Anterior cingulate cortex (tissue), 58 donors: Measurements from ENCODE around the gene ATF6B.
"Not testable (repeated sequence)": the region's sequence is repeated elsewhere in the genome, so short reads cannot be mapped to it uniquely, and the experiment has no call there.

Experiments
- DNase-seq, 58 donors: peaks; one replicate each; lab custom pipeline; 2025; lab: John Stamatoyannopoulos, UW

ATF6B gene

GRCh38 chr6:32085759-32086459 lies 42.1 kb downstream of the ATF6B start:
- DNase-seq, result no peak

- no peak for DNase-seq
Observed at GRCh38 chr6:32084780-32085179, 43.3 kb downstream of the ATF6B start.

GRCh38 chr6:32083812-32084768 lies 44.0 kb downstream of the ATF6B start:
- DNase-seq, result no peak

GRCh38 chr6:32082935-32083334 lies 45.1 kb downstream of the ATF6B start:
- no peak for DNase-seq

GRCh38 chr6:32082478-32082877 lies 45.6 kb downstream of the ATF6B start:
- DNase-seq, result no peak

GRCh38 chr6:32081168-32081990 lies 46.7 kb downstream of the ATF6B start:
- DNase-seq, result peak in 7 of 58 donors; percentile 9 to 37 (median 13)

- DNase-seq, result no peak
Observed at GRCh38 chr6:32079566-32080290, 48.3 kb downstream of the ATF6B start.

- no peak for DNase-seq
Observed at GRCh38 chr6:32076321-32076809, 51.7 kb downstream of the ATF6B start.

GRCh38 chr6:32075781-32076180 lies 52.3 kb downstream of the ATF6B start:
- no peak for DNase-seq

- no peak for DNase-seq
Observed at GRCh38 chr6:32074996-32075532, 53.0 kb downstream of the ATF6B start.

GRCh38 chr6:32073613-32074012 lies 54.4 kb downstream of the ATF6B start:
- DNase-seq, result no peak

GRCh38 chr6:32073101-32073500 lies 54.9 kb downstream of the ATF6B start:
- no peak for DNase-seq

- DNase-seq, result no peak
Observed at GRCh38 chr6:32070814-32071543, 57.1 kb downstream of the ATF6B start.

GRCh38 chr6:32069878-32070515 lies 58.0 kb downstream of the ATF6B start:
- no peak for DNase-seq

- DNase-seq, result no peak
Observed at GRCh38 chr6:32069460-32069859, 58.6 kb downstream of the ATF6B start.

- no peak for DNase-seq
Observed at GRCh38 chr6:32068867-32069266, 59.2 kb downstream of the ATF6B start.

- DNase-seq, result not testable (repeated sequence)
Observed at GRCh38 chr6:32068315-32068714, 59.7 kb downstream of the ATF6B start.

GRCh38 chr6:32067521-32067920 lies 60.5 kb downstream of the ATF6B start:
- DNase-seq, result not testable (repeated sequence)
